HFFc6 (cell line): ENCODE results near the gene NT5M. TPM values are rescaled to one million over a fixed set of nuclear protein-coding genes. Genes with fewer than 3 reads are reported as not detected.
"Not testable (repeated sequence)": the region's sequence is repeated elsewhere in the genome, so short reads cannot be mapped to it uniquely, and the experiment has no call there.

Experiments
- DNase-seq: peaks from one replicate; pipeline ENCODE4 v3.0.0-alpha.2; 2018
- H3K27ac Mint-ChIP-seq: 2 replicates; pipeline ENCODE4 v1.8.0; 2020; ENCODE audit warnings: mild to moderate bottlenecking, mixed read lengths
- H3K27me3 Mint-ChIP-seq: 2 replicates; pipeline ENCODE4 v1.8.0; 2021; ENCODE audit warnings: mild to moderate bottlenecking, moderate library complexity, mixed read lengths; ENCODE audit not compliant: insufficient read depth
- H3K36me3 Mint-ChIP-seq: 2 replicates; pipeline ENCODE4 v1.8.0; 2021; ENCODE audit warnings: low read depth, mixed read lengths
- H3K4me1 Mint-ChIP-seq: 2 replicates; pipeline ENCODE4 v1.8.0; 2020; ENCODE audit warnings: low read depth, mixed read lengths
- H3K4me3 Mint-ChIP-seq: 2 replicates; pipeline ENCODE4 v1.8.0; 2020; ENCODE audit warnings: mild to moderate bottlenecking, moderate library complexity, mixed read lengths
- H3K9me3 Mint-ChIP-seq: 2 replicates; pipeline ENCODE4 v1.8.0; 2020; ENCODE audit warnings: mild to moderate bottlenecking, mixed read lengths
- CTCF ChIP-seq: fragments of 200-600 bp; sonication (generic); IDR thresholded peaks from 2 replicates; pipeline ENCODE4 v1.5.0; 2021; ENCODE audit warnings: antibody characterized with exemption, mild to moderate bottlenecking
- total RNA-seq, 6 experiments: library from RNA; stranded (reverse); fragmentation: NEBNext Ultra II Directional; extraction: Animal tissue kit (Norgen Biotek cat#: 25700); gene quantifications; 2 replicates in 1 of 6; 3 replicates in 5 of 6; pipeline ENCODE4 v1.2.3, GENCODE V29; 2021

The NT5M gene
- total RNA-seq, 6 experiments from 2014 or later = 0.20 to 0.83 (median 0.60) TPM

DNA sequence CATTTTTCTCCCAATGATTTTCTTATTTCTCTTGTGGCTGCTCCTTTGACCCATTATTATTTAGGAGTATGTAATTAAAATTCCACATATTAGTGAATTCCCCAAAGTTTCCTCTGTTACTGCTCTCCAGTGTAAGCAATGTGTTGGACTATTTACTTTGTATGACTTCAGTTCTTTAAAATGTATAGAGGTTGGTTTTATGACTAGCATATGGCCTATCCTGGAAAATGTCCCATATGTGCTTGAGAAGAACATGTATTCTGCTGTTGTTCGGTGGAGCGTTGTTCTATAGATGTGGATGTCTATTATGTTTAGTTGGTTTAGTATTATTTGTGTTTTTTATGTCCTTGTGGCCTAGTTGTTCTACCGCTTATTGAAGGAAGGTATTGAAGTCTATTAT, 6.0 kb upstream of the NT5M start:
- TF ChIP-seq CTCF = no peak
- H3K27ac Mint-ChIP-seq = no peak overlapping the region; the same call in 1 of the 2 replicates
- no peak for DNase-seq
- H3K4me1 Mint-ChIP-seq = peaks cover 32% of the 10 kb centered on the region
- H3K9me3 Mint-ChIP-seq = no peaks in the 10 kb centered on the region
- H3K27me3 Mint-ChIP-seq = no peaks in the 10 kb centered on the region; the same call in 1 of the 2 replicates
- H3K36me3 Mint-ChIP-seq = no peaks in the 10 kb centered on the region
- H3K4me3 Mint-ChIP-seq = no peak overlapping the region

GRCh38 chr17:17298108-17298507, 5.1 kb upstream of the NT5M start:
- DNase-seq = no peak
- H3K4me3 Mint-ChIP-seq = peak overlapping the region; percentile 11; the same call in 1 of the 2 replicates
- no peak overlapping the region for H3K27ac Mint-ChIP-seq
- no peak for TF ChIP-seq CTCF
- no peaks in the 10 kb centered on the region; the same call in 1 of the 2 replicates for H3K27me3 Mint-ChIP-seq
- no peaks in the 10 kb centered on the region for H3K9me3 Mint-ChIP-seq
- no peaks in the 10 kb centered on the region for H3K36me3 Mint-ChIP-seq
- peaks cover 36% of the 10 kb centered on the region for H3K4me1 Mint-ChIP-seq

DNA sequence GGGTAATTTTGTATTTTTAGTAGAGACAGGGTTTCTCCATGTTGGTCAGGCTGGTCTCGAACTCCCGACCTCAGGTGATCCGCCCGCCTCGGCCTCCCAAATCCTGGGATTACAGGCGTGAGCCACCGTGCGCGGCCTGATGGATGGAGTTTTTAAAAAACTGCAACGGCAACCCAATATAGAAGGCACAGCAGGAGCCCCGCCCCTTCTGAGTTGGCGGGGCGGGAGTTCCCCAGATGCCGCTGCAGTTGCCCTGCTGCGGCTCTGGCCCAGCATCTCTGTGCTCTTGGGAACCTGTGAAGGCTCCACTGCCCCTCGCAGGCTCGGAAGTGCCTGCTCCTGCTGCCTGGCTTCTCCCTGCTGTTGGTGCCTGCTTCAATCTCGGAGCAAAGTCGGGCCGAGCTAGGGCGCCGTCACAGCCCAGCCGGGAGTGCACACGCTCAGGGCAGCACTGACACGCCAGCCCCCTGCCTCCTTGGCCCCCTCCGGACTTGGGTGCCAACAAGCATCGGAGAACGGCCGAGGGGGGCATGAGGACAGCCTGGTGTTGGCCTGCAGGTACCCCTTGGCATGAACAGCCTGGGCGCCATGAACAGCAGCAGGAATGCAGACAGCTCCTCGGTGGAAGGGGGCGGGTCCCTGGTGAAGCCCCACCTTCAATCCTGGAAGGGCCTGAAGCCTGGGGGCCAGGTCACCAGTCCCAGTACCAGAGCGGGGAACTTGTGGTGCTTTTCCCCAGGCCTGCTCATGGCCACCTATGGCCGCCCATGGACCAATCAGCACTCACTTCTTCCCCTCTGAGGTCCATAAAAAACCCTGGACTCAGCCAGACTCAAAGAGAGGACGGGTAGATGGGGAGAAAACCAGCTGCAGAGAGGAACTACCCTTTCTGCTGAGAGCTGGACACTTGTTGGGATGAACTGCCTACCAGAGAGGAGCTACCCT, 2.3 kb upstream of the NT5M start:
- peak; percentile 47 for DNase-seq

GRCh38 chr17:17301659-17302058, 1.5 kb upstream of the NT5M start:
- not testable (repeated sequence) for H3K27ac Mint-ChIP-seq, H3K27me3 Mint-ChIP-seq, DNase-seq, H3K36me3 Mint-ChIP-seq, H3K4me3 Mint-ChIP-seq, H3K9me3 Mint-ChIP-seq
- H3K4me1 Mint-ChIP-seq = peaks cover 41% of the 10 kb centered on the region

More for the DNA sequence above, 2.3 kb upstream of the NT5M start:
- H3K4me1 Mint-ChIP-seq = peaks cover 45% of the 10 kb centered on the region
- 0 out of 2 replicates have a peak overlapping the region, but pooled peaks have one; percentile 24 for H3K27ac Mint-ChIP-seq
- H3K36me3 Mint-ChIP-seq = no peaks in the 10 kb centered on the region
- TF ChIP-seq CTCF = no peak
- peak overlapping the region; percentile 67 for H3K4me3 Mint-ChIP-seq
- peaks cover 3% of the 10 kb centered on the region; the same call in 1 of the 2 replicates for H3K27me3 Mint-ChIP-seq
- H3K9me3 Mint-ChIP-seq = no peaks in the 10 kb centered on the region

DNA sequence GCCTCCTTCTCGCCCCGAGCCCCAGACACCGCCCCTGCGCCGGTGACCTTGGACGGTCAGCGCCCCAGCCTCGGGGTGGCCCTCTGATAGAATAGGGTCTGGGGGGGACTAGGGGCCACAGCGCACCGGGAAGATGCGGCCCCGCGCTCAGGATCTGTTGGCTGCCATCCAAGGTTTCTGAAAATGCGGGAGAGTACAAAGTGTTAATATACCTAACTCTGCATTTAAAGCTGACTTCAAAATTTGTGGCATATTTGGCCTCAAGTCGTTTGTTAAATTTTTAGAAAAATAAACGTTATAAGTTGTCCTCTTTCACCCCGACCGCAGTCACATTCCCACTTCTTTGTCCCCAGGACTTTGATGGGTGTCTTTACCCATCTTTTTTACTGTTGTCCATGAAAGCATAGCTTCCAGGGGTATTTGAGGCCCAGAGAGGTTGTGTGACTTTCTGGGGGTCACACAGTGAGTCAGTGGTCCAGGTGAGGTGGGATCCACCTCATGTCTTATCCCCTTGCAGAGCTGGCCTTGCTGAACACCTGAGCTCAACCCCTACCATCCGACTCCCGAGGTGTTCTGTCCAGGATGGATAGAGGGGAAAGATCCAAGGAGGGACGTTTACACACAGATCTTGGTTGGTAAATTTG, 796 bp downstream of the NT5M start:
- no peak for TF ChIP-seq CTCF
- Mint-ChIP-seq H3K4me3 (peak overlapping the region; percentile 76), H3K9me3 (no peaks in the 10 kb centered on the region), H3K4me1 (peaks cover 20% of the 10 kb centered on the region), H3K36me3 (no peaks in the 10 kb centered on the region), H3K27me3 (peaks cover 3% of the 10 kb centered on the region), H3K27ac (no peak overlapping the region)
- no peak for DNase-seq
